GM19452 (cell line): ENCODE measurements around the gene VPS35.
"Not testable (repeated sequence)": the region's sequence is repeated elsewhere in the genome, so short reads cannot be mapped to it uniquely, and the experiment has no call there.

ENCODE experiments used
- ATAC-seq: cut with Tn5 transposase; IDR thresholded peaks from one replicate; pipeline ENCODE4 v1.9.1; 2021; ENCODE audit not compliant: unreplicated experiment

VPS35 gene

GRCh38 chr16:46673320-46674013, 15.5 kb downstream of the VPS35 start:
- ATAC-seq: peak; percentile 91

DNA sequence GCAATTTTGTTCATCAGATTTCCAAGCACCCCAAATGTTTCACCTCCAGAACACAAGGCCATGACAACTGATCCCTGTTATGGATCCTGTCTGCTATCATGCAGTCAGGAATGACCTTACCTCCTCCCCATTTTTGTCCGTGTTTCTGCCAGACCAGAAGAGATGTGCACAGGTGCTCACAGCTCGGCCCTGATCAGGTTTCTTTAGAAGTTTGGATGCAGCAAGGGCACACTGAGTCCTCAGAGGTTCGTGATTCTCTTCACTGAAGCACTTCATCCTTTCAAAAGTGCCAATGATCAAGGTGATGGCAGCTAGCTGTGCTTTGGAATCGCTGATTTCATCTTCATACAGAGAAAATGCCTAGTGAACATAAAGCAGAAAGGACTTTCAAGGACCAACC, 26.9 kb downstream of the VPS35 start:
- no peak for ATAC-seq

DNA sequence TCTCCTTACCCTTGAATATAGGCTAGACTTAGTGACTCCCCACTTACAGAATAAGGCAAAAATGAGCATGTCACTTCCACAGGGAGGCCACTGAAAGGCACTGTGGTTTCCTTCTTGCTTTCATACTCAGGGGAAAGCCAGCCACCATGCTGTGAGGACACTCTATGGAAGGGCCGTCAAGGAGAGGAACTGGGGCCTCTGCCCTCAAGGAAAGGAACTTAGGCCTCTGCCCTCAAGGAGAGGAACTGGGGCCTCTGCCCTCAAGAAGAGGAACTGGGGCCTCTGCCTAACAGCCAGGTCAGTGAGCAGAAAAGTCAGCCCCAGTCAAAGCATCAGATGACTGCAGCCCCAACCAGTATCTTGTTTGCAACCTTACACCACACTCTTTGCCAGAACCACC, 30.1 kb downstream of the VPS35 start:
- peak; percentile 96 for ATAC-seq

- no peak for ATAC-seq
Observed at GRCh38 chr16:46651305-46651704, 37.7 kb downstream of the VPS35 start.

- no peak for ATAC-seq
Observed at GRCh38 chr16:46650254-46650623, 38.7 kb downstream of the VPS35 start.

GRCh38 chr16:46649588-46650253, 39.3 kb downstream of the VPS35 start:
- ATAC-seq: no peak

GRCh38 chr16:46648656-46649055, 40.3 kb downstream of the VPS35 start:
- ATAC-seq: no peak

GRCh38 chr16:46638947-46639925, 49.7 kb downstream of the VPS35 start:
- ATAC-seq: no peak

- no peak for ATAC-seq
Observed at GRCh38 chr16:46632778-46633733, 55.9 kb downstream of the VPS35 start.

DNA sequence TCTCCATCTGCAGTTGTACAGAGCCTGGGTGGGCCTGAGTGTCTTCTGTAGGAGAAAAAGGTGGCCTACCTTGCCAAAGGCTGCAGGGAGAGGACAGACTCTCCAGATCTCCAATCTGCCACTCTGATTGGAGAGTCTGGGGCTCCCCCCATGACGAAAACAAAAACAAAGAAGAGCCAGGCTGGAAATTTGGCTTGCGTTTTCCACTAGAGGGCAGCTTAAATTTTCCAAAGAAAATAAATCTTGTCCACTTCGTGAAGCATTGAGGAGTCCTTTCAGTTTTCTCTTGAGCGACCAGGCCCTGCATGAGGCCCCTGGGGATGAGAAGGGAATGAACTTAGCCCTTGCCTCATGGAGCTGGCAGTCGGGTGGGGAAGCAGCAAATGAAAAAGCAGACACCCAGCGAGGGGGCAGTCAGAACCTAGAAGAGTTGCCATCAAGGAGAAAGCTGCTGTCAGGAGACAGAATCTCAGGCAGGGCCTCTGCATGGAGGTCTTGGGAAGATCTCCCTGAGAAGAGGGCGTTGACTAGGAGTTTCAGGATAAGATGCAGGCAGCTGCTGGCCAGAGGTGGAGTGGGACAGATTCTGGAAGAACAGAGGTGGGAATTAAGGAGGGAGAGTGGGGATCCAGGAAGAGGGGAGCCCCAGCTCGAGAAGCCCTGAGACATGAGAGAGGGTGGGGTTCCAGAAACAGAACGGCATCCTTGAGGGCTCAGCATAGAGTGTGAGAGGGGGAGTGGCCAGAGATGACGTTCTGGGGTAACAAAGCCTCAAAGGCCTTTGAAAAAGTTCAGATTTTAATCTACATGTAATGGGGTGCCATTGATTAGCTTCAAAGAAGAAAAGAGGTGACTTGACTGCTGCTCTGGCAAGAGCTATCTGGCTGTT, 59.4 kb downstream of the VPS35 start:
- ATAC-seq: no peak

DNA sequence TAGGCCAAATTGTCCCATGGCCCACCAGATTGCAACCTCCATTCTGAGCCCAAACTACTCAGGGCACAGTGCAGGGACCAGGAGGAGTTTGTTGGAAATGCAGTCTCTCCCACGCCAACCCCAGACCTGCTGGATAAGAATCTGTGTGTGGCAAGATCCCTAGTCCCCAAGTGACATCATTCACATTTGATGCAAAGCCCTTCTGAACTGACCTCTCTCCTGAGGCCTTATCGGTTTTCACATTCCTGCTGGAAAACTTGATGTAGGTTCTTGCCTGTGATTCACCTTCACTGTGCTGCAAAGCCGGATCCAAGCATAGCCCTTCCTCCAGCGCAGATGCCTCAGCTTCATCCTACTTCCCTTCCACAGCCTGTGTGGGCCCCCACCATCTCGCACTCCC, 61.2 kb downstream of the VPS35 start:
- no peak for ATAC-seq

DNA sequence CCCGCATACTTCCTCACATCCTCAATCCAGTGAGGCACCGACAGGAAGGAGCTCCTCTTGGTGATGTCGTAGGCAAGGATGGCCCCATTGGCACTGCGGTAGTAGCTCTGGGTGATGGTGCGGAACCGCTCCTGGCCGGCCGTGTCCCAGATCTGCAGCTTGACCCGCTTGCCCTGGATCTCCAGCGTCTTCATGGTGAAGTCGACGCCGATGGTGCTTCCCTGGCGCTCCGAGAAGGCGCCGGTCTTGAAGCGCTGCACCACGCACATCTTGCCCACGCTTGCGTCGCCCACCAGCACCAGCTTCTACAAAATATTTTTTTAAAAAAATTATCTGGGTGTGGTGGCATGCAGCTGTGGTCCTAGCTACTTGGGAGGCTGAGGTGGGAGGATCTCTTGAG, 62.3 kb downstream of the VPS35 start:
- ATAC-seq: not testable (repeated sequence)

DNA sequence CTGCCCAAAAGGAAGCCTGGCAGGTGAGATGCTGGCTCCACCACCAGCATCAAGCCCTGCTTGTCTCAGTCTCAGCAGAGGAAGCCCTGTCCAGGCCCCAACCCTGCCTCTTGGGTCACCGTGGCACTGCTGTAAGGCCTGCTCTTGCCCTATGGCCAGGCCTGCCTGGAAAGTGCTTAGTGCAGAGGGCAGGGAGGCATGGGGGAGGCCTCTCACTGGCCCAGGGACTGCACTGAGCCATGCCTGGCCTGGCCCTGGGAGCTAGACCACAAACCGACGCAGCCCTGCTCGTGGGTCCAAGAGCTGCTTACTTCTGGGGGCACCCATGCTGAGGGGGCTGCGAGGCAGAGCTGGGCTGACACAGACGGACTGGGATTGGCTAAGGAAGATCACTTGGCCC, 64.1 kb downstream of the VPS35 start:
- ATAC-seq: not testable (repeated sequence)

DNA sequence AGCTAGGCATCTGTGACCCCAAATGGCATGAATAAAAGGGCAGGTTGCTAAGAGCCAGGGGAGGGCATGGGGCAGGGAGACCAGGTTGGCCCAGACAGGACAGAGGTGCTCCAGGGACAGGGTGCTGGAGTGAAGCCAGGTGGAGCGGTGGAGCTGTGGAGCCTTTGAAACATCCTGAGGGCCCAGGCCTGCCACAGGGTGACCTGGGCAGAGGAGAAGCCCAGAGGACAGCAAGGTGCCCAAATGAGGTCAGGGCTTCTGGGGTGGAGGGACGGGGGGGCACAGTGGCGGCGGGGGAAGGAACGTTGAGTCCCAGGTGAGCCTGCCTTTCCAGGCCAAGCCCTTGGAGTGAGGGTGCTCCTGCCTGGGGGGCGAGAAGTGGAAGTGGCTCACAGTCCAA, 65.3 kb downstream of the VPS35 start:
- ATAC-seq: not testable (repeated sequence)

GRCh38 chr16:46623246-46623645, 65.7 kb downstream of the VPS35 start:
- not testable (repeated sequence) for ATAC-seq

DNA sequence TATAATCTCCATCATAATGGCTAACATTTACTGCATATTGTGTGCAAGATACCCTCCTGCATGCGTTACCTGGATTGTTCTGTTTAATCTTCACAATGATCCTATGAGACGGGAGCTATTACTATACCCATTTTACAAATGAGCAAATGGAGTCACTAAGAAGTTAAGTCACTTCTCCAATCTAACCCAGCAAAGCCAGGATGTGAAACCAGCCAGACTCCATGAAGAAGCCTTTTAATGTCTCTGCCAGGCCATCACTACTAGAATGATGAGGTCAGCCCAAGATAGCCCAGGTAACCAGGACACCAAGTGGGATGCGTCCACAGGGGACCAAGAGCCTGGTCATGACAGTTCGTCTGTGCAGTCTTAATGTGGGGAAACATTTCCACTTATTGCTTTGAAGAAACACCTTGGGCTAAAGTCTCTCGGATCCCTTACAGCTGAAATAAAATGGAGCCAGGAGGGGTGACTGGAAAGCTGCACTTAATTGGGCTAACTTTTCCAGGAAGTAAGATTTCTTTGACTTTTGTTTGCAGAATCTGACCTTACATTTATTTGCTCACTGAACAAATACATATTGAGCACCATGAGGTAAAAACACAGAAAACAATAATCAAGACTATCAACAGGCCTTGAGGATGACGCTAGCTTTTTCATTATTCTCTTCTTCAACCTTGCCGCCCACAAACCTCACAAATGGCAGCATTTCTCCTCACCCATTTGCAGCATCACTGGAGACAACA, 66.9 kb downstream of the VPS35 start:
- ATAC-seq: no peak

- peak; percentile 93 for ATAC-seq
Observed at GRCh38 chr16:46621006-46621933, 67.7 kb downstream of the VPS35 start, which contains the start of gene SHCBP1. Gene SHCBP1 (minus strand): TSS chr16:46621379. CDS start chr16:46621359, 20 bp downstream.
